Kidney (tissue), 14 donors: Measurements from ENCODE around the gene STEAP3. TPM values are rescaled to one million over a fixed set of nuclear protein-coding genes. Genes with fewer than 3 reads are reported as not detected.
"Not testable (repeated sequence)": the region's sequence is repeated elsewhere in the genome, so short reads cannot be mapped to it uniquely, and the experiment has no call there.

Experiments
- DNase-seq, 5 donors: peaks; one replicate each; pipeline ENCODE4 v3.0.0-alpha.2; 2013 to 2020
- FAIRE-seq: peaks from 2 replicates; lab custom pipeline; 2012; peaks lifted over from hg19 to GRCh38; lab: Jason Lieb, UNC
- H3K27ac ChIP-seq, 2 donors: one replicate each; pipeline ENCODE4 v1.7.0; 2013; ENCODE audit warnings: low read depth in 2 of 2, low read length in 2 of 2, inconsistent platforms in 1 of 2
- H3K27me3 ChIP-seq: one replicate; pipeline ENCODE4 v1.7.1; 2013; ENCODE audit warnings: low read length, inconsistent platforms; ENCODE audit not compliant: control insufficient read depth, insufficient read depth
- H3K36me3 ChIP-seq, 3 donors: one replicate each; pipeline versions ENCODE4 v1.7.0 to v1.7.1; 2013; ENCODE audit warnings: low read length in 3 of 3, control low read depth in 1 of 3, inconsistent platforms in 1 of 3; ENCODE audit not compliant: insufficient read depth in 3 of 3, control insufficient read depth in 2 of 3
- H3K4me1 ChIP-seq, 3 donors: one replicate each; pipeline versions ENCODE4 v1.7.0 to v1.7.1; 2013; ENCODE audit warnings: low read length in 3 of 3, inconsistent platforms in 1 of 3, low read depth in 1 of 3; ENCODE audit not compliant: control insufficient read depth in 2 of 3, insufficient read depth in 2 of 3
- H3K4me3 ChIP-seq, 3 donors: one replicate each; pipeline versions ENCODE4 v1.7.0 to v1.8.1; 2013; ENCODE audit warnings: low read length in 3 of 3, control low read depth in 1 of 3, inconsistent platforms in 1 of 3
- H3K9ac ChIP-seq, 3 donors: one replicate each; pipeline versions ENCODE4 v1.7.0 to v1.7.1; 2013; ENCODE audit warnings: low read length in 3 of 3, control low read depth in 1 of 3, inconsistent platforms in 1 of 3
- H3K9me3 ChIP-seq, 3 donors: one replicate each; pipeline versions ENCODE4 v1.7.0 to v1.7.1; 2013; ENCODE audit warnings: low read length in 3 of 3, control low read depth in 1 of 3, inconsistent platforms in 1 of 3; ENCODE audit not compliant: control insufficient read depth in 2 of 3, insufficient read depth in 1 of 3
- intact Hi-C: fragments of 100-400 bp; cut with DNase I; formaldehyde crosslinking; loops from one replicate; pipeline ENCODE4 v1.11.1; 2022
- polyA plus RNA-seq: library from polyadenylated mRNA; stranded (reverse); fragments of 350-450 nt; fragmentation: Illumina TruSeq; extraction: RNeasy Lipid Tissue Mini Kit (QIAGEN cat#74804); gene quantifications from one replicate; pipeline ENCODE4 v1.2.3, GENCODE V29; 2014; ENCODE audit warnings: low read depth, low replicate concordance; ENCODE audit not compliant: insufficient read depth
- total RNA-seq: library from RNA; stranded (reverse); fragmentation: NEBNext Ultra II Directional; extraction: Animal tissue kit (Norgen Biotek cat#: 25700); gene quantifications from one replicate; pipeline ENCODE4 v1.2.1, GENCODE V29; 2021
- TF ChIP-seq, protein P1 (sequence below): IDR thresholded peaks from 3 replicates; pipeline ENCODE4 v1.5.1; 2012; ENCODE audit warnings: mild to moderate bottlenecking, moderate library complexity, borderline replicate concordance; ENCODE audit not compliant: insufficient read depth; ENCODE audit errors: extremely low read depth
- donor health status: control.
- donor health status: control.
- donor health status: control.
- donor health status: control.
- donor health status: control.
- donor health status: DM: yes; HTN: yes; CAD: no.
- donor health status: Normal renal cell carcinoma (clear cell type).

The STEAP3 gene
- total and polyA plus RNA-seq, 2 donors from 2014 or later: 6.7 to 25.4 TPM

DNA sequence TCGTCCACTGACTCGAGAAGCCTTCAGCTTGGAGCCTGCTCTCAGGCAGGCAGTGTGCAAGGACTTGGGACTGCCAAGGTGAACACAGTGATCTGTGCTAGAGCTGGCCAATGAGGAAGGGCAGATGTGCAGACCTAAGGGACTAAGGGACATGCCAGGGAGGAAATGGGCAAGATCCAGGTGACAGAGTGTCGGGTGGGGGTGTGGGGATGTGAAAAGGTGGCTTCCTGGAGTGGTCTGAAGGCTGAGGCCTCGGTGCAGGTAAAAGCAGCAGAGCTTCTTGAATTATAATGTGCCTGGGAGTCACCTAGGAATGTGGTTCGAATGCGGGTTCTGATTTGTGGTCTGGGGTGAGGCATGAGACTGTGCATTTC, 42.0 kb downstream of the STEAP3 start:
- Histone ChIP-seq H3K27me3 (no peaks in the 10 kb centered on the region), H3K4me1 (no peaks in the 10 kb centered on the region), H3K9ac (no peak overlapping the region), H3K9me3 (no peaks in the 10 kb centered on the region), H3K4me3 (no peak overlapping the region), H3K27ac (no peak overlapping the region), H3K36me3 (no peaks in the 10 kb centered on the region)
- DNase-seq (no peak), FAIRE-seq (no peak)
- intact Hi-C loops: no loop called here
- TF ChIP-seq, protein P1, sequence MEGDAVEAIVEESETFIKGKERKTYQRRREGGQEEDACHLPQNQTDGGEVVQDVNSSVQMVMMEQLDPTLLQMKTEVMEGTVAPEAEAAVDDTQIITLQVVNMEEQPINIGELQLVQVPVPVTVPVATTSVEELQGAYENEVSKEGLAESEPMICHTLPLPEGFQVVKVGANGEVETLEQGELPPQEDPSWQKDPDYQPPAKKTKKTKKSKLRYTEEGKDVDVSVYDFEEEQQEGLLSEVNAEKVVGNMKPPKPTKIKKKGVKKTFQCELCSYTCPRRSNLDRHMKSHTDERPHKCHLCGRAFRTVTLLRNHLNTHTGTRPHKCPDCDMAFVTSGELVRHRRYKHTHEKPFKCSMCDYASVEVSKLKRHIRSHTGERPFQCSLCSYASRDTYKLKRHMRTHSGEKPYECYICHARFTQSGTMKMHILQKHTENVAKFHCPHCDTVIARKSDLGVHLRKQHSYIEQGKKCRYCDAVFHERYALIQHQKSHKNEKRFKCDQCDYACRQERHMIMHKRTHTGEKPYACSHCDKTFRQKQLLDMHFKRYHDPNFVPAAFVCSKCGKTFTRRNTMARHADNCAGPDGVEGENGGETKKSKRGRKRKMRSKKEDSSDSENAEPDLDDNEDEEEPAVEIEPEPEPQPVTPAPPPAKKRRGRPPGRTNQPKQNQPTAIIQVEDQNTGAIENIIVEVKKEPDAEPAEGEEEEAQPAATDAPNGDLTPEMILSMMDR: no peak

DNA sequence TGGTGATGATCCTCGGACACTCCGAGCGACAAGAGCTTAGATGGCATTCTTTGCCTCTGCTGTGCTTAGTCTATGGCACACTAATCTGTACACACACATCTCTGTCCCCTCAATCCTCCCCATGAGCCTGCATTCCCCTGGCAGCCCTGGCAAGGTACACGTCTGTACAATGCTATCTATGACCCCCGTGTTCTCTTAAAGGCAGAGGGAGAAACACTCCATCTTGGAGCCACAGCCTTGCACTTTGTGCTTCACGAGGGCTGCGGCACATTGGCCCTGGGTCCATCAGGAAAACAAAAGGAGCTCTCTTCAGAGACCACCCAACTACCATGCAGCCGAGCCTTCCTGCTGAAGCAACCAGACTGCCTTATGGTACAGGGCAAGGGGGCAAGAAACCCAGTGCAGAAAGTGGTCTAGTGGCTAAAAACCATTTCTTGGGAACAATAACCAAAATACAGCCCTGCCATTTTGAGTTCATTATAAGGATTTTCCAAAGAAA, 42.5 kb downstream of the STEAP3 start:
- no peaks in the 10 kb centered on the region for H3K9me3 ChIP-seq
- intact Hi-C loops: no loop called here
- TF ChIP-seq, protein P1: no peak
- no peak for FAIRE-seq
- H3K9ac ChIP-seq: no peak overlapping the region
- no peak for DNase-seq
- no peaks in the 10 kb centered on the region for H3K4me1 ChIP-seq
- no peak overlapping the region for H3K4me3 ChIP-seq
- H3K27ac ChIP-seq: no peak overlapping the region
- H3K27me3 ChIP-seq: no peaks in the 10 kb centered on the region
- no peaks in the 10 kb centered on the region for H3K36me3 ChIP-seq

DNA sequence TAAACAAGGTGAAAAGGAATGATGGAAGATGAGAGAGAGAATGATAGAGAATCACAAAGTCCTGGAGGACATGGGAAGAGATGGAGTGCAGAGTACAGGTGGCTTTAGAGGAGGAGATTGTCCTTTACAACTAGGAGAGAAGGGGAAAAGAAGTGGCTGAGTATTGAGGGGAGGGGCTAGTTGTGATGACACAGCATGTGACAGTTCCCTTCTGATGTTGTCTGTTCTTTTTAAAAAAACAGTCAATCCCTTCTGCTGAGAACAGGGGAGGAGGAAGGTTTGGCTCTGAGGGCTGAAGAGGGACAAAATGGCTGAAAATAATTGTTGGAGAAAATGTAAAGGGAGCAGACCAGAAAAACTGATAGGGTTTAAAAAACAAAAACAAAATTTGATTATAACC, 44.0 kb downstream of the STEAP3 start:
- Histone ChIP-seq H3K9ac (no peak overlapping the region), H3K27me3 (no peaks in the 10 kb centered on the region), H3K27ac (no peak overlapping the region), H3K4me3 (no peak overlapping the region), H3K9me3 (no peaks in the 10 kb centered on the region), H3K36me3 (no peaks in the 10 kb centered on the region), H3K4me1 (no peaks in the 10 kb centered on the region)
- TF ChIP-seq, protein P1: no peak
- DNase-seq (no peak), FAIRE-seq (no peak)
- intact Hi-C loops: no loop called here

DNA sequence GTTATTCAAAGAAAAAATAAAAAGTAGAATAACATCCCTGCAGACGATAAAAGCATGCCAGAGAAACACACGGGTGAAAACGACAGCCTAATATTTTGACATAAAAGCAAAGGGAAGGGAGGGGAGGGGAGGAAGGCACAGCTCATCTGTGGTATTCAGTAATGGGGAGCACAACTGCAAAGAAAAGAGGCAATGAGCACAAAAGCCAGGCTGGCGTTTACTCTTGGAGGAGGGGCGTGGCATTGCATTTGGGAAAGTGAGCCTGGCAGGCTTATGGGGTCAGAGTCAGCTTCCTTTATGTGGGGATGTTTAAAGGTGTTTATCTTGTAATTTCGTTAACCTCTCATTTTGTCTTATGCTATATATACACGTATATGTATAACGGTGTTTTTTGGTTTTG, 53.2 kb downstream of the STEAP3 start:
- Histone ChIP-seq H3K9me3 (no peaks in the 10 kb centered on the region), H3K27me3 (no peaks in the 10 kb centered on the region), H3K4me1 (no peaks in the 10 kb centered on the region), H3K27ac (no peak overlapping the region), H3K36me3 (no peaks in the 10 kb centered on the region), H3K4me3 (no peak overlapping the region), H3K9ac (no peak overlapping the region)
- TF ChIP-seq, protein P1: no peak
- no peak for DNase-seq
- no peak for FAIRE-seq
- intact Hi-C loops: no loop called here

DNA sequence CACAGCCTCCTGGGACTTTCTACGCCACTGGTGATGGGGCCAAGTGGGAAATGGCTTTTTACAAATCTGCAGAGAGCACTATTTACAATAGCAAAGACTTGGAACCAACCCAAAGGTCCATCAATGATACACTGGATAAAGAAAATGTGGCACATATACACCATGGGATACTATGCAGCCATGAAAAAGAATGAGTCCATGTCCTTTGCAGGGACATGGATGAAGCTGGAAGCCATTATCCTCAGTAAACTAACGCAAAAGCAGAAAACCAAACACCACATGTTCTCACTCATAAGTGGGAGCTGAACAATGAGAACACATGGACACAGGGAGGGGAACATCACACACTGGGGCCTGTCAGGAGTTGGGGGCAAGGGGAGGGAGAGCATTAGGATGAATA, 54.8 kb downstream of the STEAP3 start:
- H3K9me3 ChIP-seq, H3K4me1 ChIP-seq, H3K4me3 ChIP-seq, H3K27me3 ChIP-seq, H3K27ac ChIP-seq, DNase-seq, intact Hi-C loops, H3K36me3 ChIP-seq, H3K9ac ChIP-seq, FAIRE-seq: not testable (repeated sequence)
